HG03103 (cell line): Measurements from ENCODE around the gene RNF44.

Experiments
- ATAC-seq: cut with Tn5 transposase; IDR thresholded peaks from one replicate; pipeline ENCODE4 v1.9.1; 2021; ENCODE audit warnings: low read depth; ENCODE audit not compliant: unreplicated experiment

The RNF44 gene

DNA sequence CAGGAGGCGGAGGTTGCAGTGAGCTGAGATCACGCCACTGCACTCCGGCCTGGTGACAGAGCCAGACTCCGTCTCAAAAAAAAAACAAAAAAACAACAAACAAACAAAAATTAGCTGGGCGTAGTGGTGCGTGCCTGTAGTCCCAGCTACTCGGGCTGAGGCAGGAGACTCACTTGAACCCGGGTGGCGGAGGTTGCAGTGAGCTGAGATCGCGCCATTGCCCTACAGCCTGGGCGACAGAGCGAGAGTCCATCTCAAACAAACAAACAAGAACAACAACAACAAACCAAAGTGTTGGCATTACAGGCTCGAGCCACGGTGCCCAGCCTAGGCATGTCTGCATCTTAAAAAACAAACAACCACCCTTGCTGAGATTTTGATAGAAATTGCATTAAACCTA, 12.2 kb downstream of the RNF44 start:
- ATAC-seq, result no peak

DNA sequence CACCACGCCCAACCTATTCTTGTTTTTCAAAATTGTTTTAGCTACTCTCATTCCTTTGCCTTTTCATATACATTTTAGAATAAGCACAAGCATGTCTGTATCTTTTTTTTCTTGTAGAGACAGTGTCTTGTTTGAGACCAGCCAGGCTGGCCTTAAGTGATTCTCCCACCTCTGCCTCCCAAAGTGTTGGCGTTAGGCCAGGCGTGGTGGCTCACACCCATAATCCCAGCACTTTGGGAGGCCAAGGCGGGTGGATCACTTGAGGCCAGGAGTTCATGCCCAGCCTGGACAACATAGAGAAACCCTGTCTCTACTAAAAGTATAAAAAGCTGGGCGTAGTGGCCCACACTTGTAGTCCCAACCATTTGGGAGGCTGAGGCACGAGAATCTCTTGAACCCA, 13.1 kb downstream of the RNF44 start:
- no peak for ATAC-seq

GRCh38 chr5:176521699-176522263, 15.4 kb downstream of the RNF44 start:
- no peak for ATAC-seq

DNA sequence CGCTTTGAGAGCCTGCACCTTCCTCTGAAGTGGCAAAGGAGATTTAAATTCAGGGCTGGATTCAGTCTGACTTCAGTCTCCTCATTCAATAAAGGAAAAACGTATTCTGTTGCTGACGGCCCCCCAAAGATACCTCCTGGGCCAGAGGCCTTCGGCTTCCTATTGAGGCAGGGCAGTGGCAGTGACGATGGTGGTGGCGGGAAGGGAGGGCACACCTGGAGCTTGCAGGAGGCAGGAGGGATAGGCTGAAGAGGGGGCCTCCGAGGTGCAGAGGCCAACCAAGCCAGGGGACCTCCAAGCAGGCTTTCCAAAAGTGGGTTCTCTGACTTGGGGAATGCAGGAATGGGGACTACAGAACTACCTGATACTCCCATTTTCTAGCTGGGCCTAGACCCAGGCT, 15.9 kb downstream of the RNF44 start:
- no peak for ATAC-seq

DNA sequence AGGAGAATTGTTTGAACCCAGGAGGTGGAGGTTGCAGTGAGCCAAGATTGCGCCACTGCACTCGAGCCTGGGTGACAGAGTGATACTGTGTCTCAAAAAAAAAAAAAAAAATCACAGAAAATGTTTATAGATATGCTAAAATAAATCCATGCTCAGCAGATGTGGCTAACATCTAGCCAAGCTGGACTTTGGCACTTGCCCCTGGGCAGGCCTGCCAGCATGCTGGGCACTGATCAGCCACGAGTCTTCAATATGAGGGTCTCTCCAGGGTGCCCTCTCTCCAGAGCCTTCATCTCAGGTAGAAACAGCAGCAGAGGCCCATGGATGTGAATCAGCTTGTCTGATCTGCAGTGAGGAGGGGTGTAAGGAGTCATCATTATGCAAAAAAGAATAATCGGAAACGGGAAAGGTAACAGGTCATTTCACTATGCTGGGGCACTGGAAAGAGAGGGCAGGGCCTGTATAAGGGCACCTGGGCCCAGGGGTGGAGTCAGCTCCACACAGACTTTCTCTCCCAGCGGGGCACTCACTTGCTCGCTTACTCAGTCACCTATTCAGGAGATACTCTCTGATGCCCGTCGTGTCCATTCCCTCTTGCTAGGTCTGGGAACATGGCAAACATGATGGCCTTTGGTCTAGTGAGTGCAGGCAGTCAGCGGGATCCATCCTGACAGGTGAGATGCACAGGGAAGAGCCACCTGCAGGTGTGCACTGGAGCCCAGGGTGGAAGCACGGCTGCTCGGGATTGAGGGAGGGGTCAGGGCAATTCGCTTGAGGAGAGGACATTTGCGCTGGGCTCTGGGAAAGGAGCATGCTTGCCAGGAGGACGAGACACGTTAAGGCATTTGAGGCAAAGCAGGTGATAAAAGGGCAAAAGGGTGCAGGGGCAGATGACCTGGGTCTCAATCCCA, 17.1 kb downstream of the RNF44 start:
- no peak for ATAC-seq

- ATAC-seq, result no peak
Observed at GRCh38 chr5:176517053-176517661, 20.0 kb downstream of the RNF44 start.

DNA sequence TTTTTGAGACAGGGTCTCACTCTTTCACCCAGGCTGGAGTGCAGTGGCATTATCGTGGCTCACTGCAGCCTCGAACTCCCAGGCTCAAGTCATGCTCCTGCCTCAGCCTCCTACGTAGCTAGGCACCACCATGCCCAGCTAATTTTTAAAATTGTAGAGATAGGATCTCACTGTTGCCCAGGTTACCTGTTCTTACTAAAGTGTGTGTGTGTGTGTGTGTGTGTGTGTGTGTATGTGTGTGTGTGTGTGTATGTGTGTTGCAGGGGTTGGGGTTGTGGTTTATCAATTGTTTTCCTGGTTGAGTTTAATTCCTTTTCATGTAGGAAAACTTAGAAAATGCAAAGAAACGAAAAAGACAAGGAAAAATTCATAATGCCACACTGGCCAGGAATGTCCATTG, 21.8 kb downstream of the RNF44 start:
- ATAC-seq, result no peak

DNA sequence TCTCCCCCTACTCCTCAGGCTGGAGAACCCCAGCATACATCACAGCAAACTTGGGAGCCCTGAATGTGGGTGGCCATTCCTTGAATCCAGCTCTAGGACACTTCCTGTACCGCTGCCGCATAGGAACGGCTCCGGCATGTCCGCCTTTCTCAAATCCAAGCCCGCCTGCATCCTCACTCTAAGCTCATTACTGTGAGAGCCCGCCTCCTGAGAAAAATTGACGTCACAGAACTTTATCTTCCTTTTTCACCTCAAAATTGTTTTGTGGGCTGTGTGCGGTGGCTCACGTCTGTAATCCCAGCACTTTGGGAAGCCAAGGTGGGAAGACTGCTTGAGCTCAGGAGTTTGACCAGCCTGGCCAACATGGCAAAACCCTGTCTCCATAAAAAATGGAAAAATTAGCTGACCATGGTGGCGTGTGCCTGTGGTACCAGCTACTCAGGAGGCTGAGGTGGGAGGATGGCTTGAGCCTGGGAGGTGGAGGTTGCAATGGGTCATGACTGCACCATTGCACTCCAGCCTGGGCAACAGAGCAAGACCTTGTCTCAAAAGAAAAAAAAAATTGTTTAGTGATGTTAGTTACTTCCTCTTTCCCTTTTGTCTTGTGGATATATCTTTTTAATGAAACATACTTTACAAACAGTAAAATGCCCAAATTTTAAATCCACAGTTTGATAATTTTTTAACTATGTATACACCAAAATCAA, 22.8 kb downstream of the RNF44 start:
- no peak for ATAC-seq

- no peak for ATAC-seq
Observed at GRCh38 chr5:176513788-176514187, 23.4 kb downstream of the RNF44 start.

DNA sequence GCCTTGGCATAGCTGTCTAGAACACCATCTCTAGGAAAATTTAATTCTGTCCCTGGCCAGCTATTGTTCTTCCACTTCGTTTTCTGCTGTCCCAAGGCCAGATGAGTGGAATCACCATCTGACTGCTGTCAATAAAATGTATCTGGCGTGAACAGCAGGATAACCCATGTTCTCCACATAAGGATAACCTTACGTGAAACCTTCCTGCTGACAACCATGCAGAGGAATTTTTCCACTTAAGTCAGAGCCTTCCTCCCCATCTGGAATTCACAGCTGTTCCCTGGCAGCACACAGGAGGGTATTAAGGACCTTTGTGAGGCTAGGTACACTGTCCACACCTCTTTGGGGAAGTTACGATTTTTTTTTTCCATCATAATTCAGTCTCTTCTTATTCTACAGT, 28.6 kb downstream of the RNF44 start:
- ATAC-seq, result no peak

DNA sequence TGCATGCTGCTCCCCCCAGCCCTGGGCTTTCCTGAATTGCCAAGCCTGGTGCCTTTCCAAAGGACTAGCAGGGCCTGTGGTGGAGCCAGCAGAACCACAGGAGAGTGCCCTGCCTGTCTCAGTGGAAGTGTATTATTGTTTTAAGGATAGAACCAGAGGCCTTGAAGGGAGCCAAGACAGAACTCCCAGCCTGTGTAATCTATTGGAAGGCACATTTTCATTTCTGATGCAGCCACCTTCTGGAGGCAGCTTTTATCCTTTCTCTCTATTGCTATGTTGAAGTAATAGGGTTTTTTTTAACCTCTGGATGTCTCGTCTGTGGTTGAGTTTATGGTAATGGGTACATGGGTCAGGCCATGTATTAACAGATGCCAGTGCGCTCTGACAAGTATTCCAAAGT, 29.3 kb downstream of the RNF44 start:
- ATAC-seq, result no peak

DNA sequence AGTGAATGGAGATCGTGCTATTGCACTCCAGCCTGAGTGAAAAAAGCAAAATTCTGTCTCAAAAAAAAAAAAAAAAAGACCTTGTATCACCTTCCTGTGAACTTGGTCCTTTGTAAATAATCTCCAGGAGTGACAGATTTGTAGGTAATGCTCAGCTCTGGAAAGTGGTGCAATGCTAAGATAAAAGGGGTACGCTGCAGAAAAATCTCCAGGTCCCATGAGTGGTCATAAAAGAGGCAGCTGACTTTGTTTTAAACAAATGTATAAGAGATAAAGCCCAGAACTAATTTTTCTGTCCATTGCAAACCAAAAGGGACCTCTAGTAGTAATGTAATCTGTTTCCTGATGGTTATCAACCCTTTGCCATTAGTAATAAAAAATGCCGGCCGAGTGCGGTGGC, 33.7 kb downstream of the RNF44 start:
- ATAC-seq, result no peak

- no peak for ATAC-seq
Observed at GRCh38 chr5:176501333-176501732, 35.9 kb downstream of the RNF44 start.

DNA sequence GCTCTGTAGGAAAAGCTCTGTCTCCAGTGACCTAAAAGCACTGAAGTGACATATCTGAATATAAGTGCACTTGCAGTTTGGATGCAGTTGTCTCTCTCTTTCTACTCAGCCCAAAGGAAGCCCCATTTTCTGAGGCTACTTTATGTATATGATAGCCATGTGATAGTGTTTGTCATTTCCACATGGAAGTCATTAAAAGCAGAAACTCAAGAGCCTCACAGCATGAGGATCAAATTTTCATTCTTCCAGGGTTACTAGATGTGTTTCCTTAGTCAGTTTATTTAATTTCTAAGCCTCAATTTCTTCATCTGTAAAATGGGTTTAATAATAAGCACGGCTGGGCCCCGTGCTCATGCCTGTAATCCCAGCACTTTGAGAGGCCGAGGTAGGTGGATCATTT, 36.7 kb downstream of the RNF44 start:
- ATAC-seq, result no peak

DNA sequence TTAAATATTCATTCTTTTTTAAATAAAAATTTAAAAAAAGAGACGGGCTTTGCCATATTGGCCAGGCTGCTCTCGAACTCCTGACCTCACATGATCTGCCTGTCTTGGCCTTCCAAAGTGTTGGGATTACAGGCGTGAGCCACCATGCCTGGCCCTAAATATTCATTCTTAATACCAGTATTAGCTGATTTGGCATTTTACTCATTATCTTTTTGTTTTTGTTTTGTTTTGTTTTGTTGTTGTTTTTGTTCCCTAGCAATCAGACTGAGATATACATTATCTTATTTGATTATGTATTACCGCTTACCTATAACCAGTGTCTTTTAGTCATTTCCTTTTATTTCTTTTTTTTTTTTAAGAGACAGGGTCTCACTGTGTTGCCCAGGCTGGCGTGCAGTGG, 37.9 kb downstream of the RNF44 start:
- no peak for ATAC-seq

DNA sequence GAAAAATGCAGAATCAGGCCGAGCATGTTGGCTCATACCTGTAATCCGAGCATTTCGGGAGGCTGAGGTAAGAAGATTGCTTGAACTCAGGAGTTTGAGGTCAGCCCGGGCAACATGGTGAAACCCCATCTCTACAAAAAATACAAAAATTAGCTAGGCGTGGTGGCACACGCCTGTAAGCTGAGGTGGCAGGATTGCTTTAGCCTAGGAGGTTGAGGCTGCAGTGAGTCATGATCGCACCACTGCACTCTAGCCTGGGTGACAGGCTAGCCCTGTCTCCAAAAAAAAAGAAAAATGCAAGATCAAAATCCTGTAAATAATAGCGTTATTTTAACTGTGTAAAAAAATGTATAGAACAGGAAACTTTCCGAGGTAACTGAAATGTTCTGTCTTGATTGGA, 39.4 kb downstream of the RNF44 start:
- no peak for ATAC-seq

DNA sequence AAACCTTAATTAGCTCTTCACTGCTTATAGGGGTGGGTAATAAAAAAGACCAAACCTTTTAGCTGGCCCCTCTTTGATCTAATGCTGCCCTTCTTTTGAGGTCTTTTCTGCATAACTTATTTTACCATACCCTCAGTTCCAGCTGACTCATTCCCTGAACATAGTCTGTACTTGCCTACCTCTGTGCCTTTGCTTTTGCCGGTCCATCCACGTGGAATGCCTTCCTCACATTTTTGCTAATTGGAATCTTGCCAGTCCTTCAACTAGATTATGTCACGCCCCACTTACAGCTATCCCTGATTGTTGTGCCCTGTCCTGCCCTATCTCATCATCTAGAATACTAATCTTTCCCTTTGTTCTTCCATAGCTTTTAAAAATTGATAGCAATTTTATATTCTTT, 44.8 kb downstream of the RNF44 start:
- no peak for ATAC-seq

GRCh38 chr5:176491901-176492300, 45.3 kb downstream of the RNF44 start:
- ATAC-seq, result no peak

- no peak for ATAC-seq
Observed at GRCh38 chr5:176491101-176491502, 46.1 kb downstream of the RNF44 start.

GRCh38 chr5:176490301-176490700, 46.9 kb downstream of the RNF44 start:
- no peak for ATAC-seq

DNA sequence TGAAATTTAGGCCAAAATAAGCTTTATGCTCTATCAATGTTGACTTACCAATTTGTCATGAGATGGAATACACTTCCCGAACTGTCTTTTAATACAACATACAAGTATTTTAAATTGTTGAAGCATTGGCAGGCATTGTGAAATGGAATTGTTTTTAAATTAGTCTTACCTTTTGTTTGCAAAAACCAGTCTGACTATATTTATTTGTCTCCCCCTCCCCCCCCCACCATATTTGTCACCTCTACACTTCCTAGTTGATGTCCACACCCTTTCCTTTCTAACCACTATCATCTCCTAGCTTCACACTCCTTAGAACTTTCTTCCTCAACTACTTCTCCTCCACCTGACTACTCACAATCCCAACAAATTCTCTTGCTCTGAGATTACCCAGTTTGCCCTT, 48.1 kb downstream of the RNF44 start:
- no peak for ATAC-seq
